GM18498 (cell line): ENCODE results near the gene STAM2.
"Not testable (repeated sequence)": the region's sequence is repeated elsewhere in the genome, so short reads cannot be mapped to it uniquely, and the experiment has no call there.

Source experiments
- ATAC-seq: cut with Tn5 transposase; IDR thresholded peaks from one replicate; pipeline ENCODE4 v1.9.1; 2021; ENCODE audit warnings: mild to moderate bottlenecking, moderate library complexity; ENCODE audit not compliant: unreplicated experiment

STAM2 gene

GRCh38 chr2:152175368-152176112 is at the start of gene STAM2:
Gene STAM2 (minus strand): TSS chr2:152175763. CDS start chr2:152175642, 121 bp downstream.
- peak; percentile 83 for ATAC-seq

- ATAC-seq, result no peak
Measured at GRCh38 chr2:152223977-152224376, 48.4 kb upstream of the STAM2 start.

GRCh38 chr2:152222975-152223637 is 47.5 kb upstream of the STAM2 start:
- no peak for ATAC-seq

- no peak for ATAC-seq
Measured at GRCh38 chr2:152221839-152222238, 46.3 kb upstream of the STAM2 start.

GRCh38 chr2:152219077-152219828 is 43.7 kb upstream of the STAM2 start:
- ATAC-seq, result no peak

GRCh38 chr2:152201466-152201830 is 25.9 kb upstream of the STAM2 start:
- ATAC-seq, result no peak

- no peak for ATAC-seq
Measured at GRCh38 chr2:152200565-152201465, 25.3 kb upstream of the STAM2 start.

- no peak for ATAC-seq
Measured at GRCh38 chr2:152200101-152200500, 24.5 kb upstream of the STAM2 start.

- no peak for ATAC-seq
Measured at GRCh38 chr2:152198499-152198898, 22.9 kb upstream of the STAM2 start.

- ATAC-seq, result not testable (repeated sequence)
Measured at GRCh38 chr2:152197508-152198284, 22.1 kb upstream of the STAM2 start.

GRCh38 chr2:152189622-152190495 is 14.3 kb upstream of the STAM2 start:
- ATAC-seq, result peak; percentile 79

GRCh38 chr2:152186808-152187207 is 11.2 kb upstream of the STAM2 start:
- ATAC-seq, result not testable (repeated sequence)

GRCh38 chr2:152186262-152186661 is 10.7 kb upstream of the STAM2 start:
- ATAC-seq, result no peak

- ATAC-seq, result no peak
Measured at GRCh38 chr2:152183401-152184073, 8.0 kb upstream of the STAM2 start.

GRCh38 chr2:152177667-152178066 is 2.1 kb upstream of the STAM2 start:
- not testable (repeated sequence) for ATAC-seq

- ATAC-seq, result peak; percentile 17
Measured at GRCh38 chr2:152176113-152176714, 651 bp upstream of the STAM2 start.

GRCh38 chr2:152175012-152175367 is 573 bp downstream of the STAM2 start:
- ATAC-seq, result peak; percentile 34

GRCh38 chr2:152174574-152174973 is 989 bp downstream of the STAM2 start:
- no peak for ATAC-seq
